ENCODE results near the gene PPARD. TPM values are rescaled to one million over a fixed set of nuclear protein-coding genes. Genes with fewer than 3 reads are reported as not detected.
A peak's percentile ranks its signal among the peaks of the same experiment; 100 is the strongest.

Gene PPARD
- total and polyA plus RNA-seq, 2 of the 13 experiments (the other 11 are each of a cell fraction or from before 2014, with no cell fraction given), result 6.1 to 13.3 TPM

DNA sequence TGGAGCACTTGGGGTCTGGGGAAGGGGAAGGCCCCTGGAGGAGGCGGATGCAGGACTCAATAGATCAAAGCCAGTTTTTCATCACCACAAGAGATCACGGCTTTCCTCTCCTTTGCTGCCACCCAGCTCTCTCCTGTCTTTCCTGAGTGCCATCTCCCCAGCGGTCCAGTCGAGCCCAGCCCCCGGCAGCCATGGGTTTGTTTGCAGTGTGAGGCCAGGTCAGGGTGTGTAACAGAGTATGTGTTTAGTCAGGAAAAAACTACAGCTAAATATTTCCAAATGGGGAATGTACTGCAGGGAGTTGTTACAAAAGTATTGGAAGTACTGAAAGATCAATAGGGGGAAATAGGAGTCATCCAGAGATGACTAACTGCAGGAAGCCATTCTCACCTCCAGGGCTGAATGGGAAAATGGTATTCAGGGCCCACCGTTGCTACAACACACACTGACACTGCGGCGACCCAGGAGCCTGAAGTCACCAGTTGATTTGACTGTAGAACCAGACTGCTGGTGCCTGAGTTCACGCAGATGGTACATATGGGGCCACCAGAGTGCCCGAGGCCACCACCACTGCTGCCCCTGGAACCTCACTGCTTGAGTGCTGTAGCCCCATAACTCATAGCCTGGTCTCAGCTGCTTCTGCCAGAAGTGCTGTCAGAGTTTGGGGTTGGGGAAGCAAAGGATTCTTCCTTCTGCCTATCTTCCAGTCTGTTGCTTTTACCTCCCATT lies 86.2 kb downstream of the PPARD start (continued):
- no peak for TF ChIP-seq NCOA5 (CRISPR knock-in tag; IDR thresholded peaks at IDR 0.05)
- TF ChIP-seq TEAD3 (CRISPR knock-in tag; optimal IDR thresholded peaks at IDR 0.05; ENCODE audit: borderline replicate concordance), result peak; percentile 54
- TF ChIP-seq BORCS8-MEF2B (CRISPR knock-in tag; IDR thresholded peaks at IDR 0.05), result no peak
- TF ChIP-seq NONO (IDR thresholded peaks at IDR 0.05), result no peak
- TF ChIP-seq NONO (CRISPR knock-in tag; conservative IDR thresholded peaks at IDR 0.05), result peak; percentile 76
- no peak for TF ChIP-seq NAIF1 (CRISPR knock-in tag; IDR thresholded peaks at IDR 0.05; ENCODE audit: borderline replicate concordance)
- TF ChIP-seq ZNF816 (CRISPR knock-in tag; IDR thresholded peaks at IDR 0.05; ENCODE audit: borderline replicate concordance), result 0 out of 2 replicates have a peak, but pooled peaks have one; percentile 41
- peak; percentile 79 for TF ChIP-seq HDAC1 (CRISPR knock-in tag; IDR thresholded peaks at IDR 0.05)
- TF ChIP-seq ELF1 (CRISPR knock-in tag; IDR thresholded peaks at IDR 0.05), result no peak
- TF ChIP-seq, protein P1, sequence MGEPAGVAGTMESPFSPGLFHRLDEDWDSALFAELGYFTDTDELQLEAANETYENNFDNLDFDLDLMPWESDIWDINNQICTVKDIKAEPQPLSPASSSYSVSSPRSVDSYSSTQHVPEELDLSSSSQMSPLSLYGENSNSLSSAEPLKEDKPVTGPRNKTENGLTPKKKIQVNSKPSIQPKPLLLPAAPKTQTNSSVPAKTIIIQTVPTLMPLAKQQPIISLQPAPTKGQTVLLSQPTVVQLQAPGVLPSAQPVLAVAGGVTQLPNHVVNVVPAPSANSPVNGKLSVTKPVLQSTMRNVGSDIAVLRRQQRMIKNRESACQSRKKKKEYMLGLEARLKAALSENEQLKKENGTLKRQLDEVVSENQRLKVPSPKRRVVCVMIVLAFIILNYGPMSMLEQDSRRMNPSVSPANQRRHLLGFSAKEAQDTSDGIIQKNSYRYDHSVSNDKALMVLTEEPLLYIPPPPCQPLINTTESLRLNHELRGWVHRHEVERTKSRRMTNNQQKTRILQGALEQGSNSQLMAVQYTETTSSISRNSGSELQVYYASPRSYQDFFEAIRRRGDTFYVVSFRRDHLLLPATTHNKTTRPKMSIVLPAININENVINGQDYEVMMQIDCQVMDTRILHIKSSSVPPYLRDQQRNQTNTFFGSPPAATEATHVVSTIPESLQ (CRISPR knock-in tag; conservative IDR thresholded peaks at IDR 0.05), result no peak
- peak; percentile 72; the same call in 1 of the 2 replicates for TF ChIP-seq FOXK1 (CRISPR knock-in tag; IDR thresholded peaks at IDR 0.05; ENCODE audit: borderline replicate concordance, low read depth)
- 0 out of 2 replicates have a peak, but pooled peaks have one; percentile 45 for TF ChIP-seq DMTF1 (CRISPR knock-in tag; IDR thresholded peaks at IDR 0.05)
- TF ChIP-seq, protein P2, sequence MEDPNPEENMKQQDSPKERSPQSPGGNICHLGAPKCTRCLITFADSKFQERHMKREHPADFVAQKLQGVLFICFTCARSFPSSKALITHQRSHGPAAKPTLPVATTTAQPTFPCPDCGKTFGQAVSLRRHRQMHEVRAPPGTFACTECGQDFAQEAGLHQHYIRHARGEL (CRISPR knock-in tag; IDR thresholded peaks at IDR 0.05), result no peak
- TF ChIP-seq ZNF83 (CRISPR knock-in tag; IDR thresholded peaks at IDR 0.05; ENCODE audit: borderline replicate concordance), result no peak
- TF ChIP-seq GLI4 (CRISPR knock-in tag; IDR thresholded peaks at IDR 0.05; ENCODE audit: borderline replicate concordance), result peak; percentile 44; the same call in 1 of the 2 replicates
- peak; percentile 54; the same call in 1 of the 2 replicates for TF ChIP-seq ETV5 (CRISPR knock-in tag; IDR thresholded peaks at IDR 0.05; ENCODE audit: borderline replicate concordance)
- TF ChIP-seq ZNF777 (CRISPR knock-in tag; IDR thresholded peaks at IDR 0.05), result no peak
- no peak for TF ChIP-seq REL (CRISPR knock-in tag; conservative IDR thresholded peaks at IDR 0.05)
- TF ChIP-seq AFF4 (CRISPR knock-in tag; IDR thresholded peaks at IDR 0.05), result no peak
- TF ChIP-seq ZNF33A (CRISPR knock-in tag; IDR thresholded peaks at IDR 0.05; ENCODE audit: borderline replicate concordance), result no peak

All from HepG2 (cell line).